Immature natural killer cell (primary cell): Measurements from ENCODE around the gene CELF1. TPM values are rescaled to one million over a fixed set of nuclear protein-coding genes. Genes with fewer than 3 reads are reported as not detected.

Experiments
- polyA plus RNA-seq, 3 donors: library from polyadenylated mRNA; unstranded; fragments of 300-500 nt; fragmentation: Illumina TruSeq; gene quantifications; one replicate each; pipeline ENCODE4 v1.2.3, GENCODE V29; 2021

The CELF1 gene
- polyA plus RNA-seq, 3 donors from 2014 or later = 21.0 to 58.1 (median 35.5) TPM

Other genes with a start within 250 kb of the CELF1 start
- not detected for gene MYBPC3, start 200.4 kb downstream of the CELF1 start, polyA plus RNA-seq
- 1 to 10 TPM in 2 of 3 donors, under 1 TPM in 1; 0.95 to 3.6 (median 2.3) TPM for gene SPI1, start 174.6 kb downstream of the CELF1 start, polyA plus RNA-seq
- 10 to 100 TPM; 22.1 to 33.2 (median 27.7) TPM for gene SLC39A13, start 144.5 kb downstream of the CELF1 start, polyA plus RNA-seq
- 100 to 1,000 TPM; 157 to 207 (median 184) TPM for gene PSMC3, start 126.7 kb downstream of the CELF1 start, polyA plus RNA-seq
- gene RAPSN, start 104.0 kb downstream of the CELF1 start, polyA plus RNA-seq = not detected
- gene PTPMT1, start 12.5 kb upstream of the CELF1 start, polyA plus RNA-seq = 100 to 1,000 TPM in 1 of 3 donors, 10 to 100 TPM in 2; 62.2 to 117 (median 80.2) TPM
- 10 to 100 TPM; 40.2 to 60.8 (median 49.1) TPM for gene KBTBD4, start 25.8 kb upstream of the CELF1 start, polyA plus RNA-seq
- gene NDUFS3, start 25.9 kb upstream of the CELF1 start, polyA plus RNA-seq = 100 to 1,000 TPM; 108 to 157 (median 143) TPM
- not detected for gene FAM180B, start 33.5 kb upstream of the CELF1 start, polyA plus RNA-seq
- gene C1QTNF4, start 41.3 kb upstream of the CELF1 start, polyA plus RNA-seq = under 1 TPM in 1 of 3 donors, not detected in 2; 0.24 TPM
- 10 to 100 TPM; 66.9 to 86.2 (median 73.8) TPM for gene MTCH2, start 89.4 kb upstream of the CELF1 start, polyA plus RNA-seq
- 1 to 10 TPM; 1.1 to 4.3 (median 1.9) TPM for gene AGBL2, start 162.2 kb upstream of the CELF1 start, polyA plus RNA-seq
- 10 to 100 TPM; 12.6 to 35.9 (median 23.6) TPM for gene FNBP4, start 214.2 kb upstream of the CELF1 start, polyA plus RNA-seq